Thoracic aorta (tissue), 2 donors: ENCODE data around the gene WNT5A. TPM values are rescaled to one million over a fixed set of nuclear protein-coding genes. Genes with fewer than 3 reads are reported as not detected.

Experiments used
- ATAC-seq: fragments of 150-250 bp; one replicate; pipeline ENCODE4 v1.8.0; 2017; ENCODE audit warnings: low read depth; ENCODE audit not compliant: insufficient number of reproducible peaks, low FRiP score
- DNase-seq: peaks from one replicate; pipeline ENCODE4 v3.0.0-alpha.2; 2020; ENCODE audit warnings: low spot score
- H3K27ac ChIP-seq, 2 donors: fragments of 200-600 bp; sonication (generic); 1 replicate in 1 of 2; 2 replicates in 1 of 2; pipeline ENCODE4 v1.5.1; 2016; ENCODE audit warnings: mild to moderate bottlenecking in 2 of 2, moderate library complexity in 2 of 2
- H3K27me3 ChIP-seq: fragments of 200-600 bp; sonication (generic); replicated peaks from 2 replicates; pipeline ENCODE4 v1.6.0; 2016; ENCODE audit warnings: mild to moderate bottlenecking; ENCODE audit not compliant: insufficient read depth
- H3K36me3 ChIP-seq: fragments of 200-600 bp; sonication (generic); one replicate; pipeline ENCODE4 v1.5.1; 2016
- H3K4me1 ChIP-seq, 2 donors: fragments of 200-600 bp; sonication (generic); 1 replicate in 1 of 2; 2 replicates in 1 of 2; pipeline versions ENCODE4 v1.5.1 to v1.6.0; 2016; ENCODE audit warnings: low read depth in 2 of 2, mild to moderate bottlenecking in 1 of 2; ENCODE audit not compliant: control insufficient read depth in 1 of 2
- H3K4me3 ChIP-seq: fragments of 200-600 bp; sonication (generic); 2 replicates; pipeline ENCODE4 v1.5.1; 2016; ENCODE audit warnings: mild to moderate bottlenecking
- H3K9me3 ChIP-seq: fragments of 200-600 bp; sonication (generic); 2 replicates; pipeline ENCODE4 v1.5.1; 2016
- CTCF ChIP-seq: fragments of 200-600 bp; sonication (generic); IDR thresholded peaks from one replicate; pipeline ENCODE4 v1.5.1; 2019; ENCODE audit warnings: antibody characterized with exemption
- total RNA-seq, 2 donors: library from RNA; depleted of rRNA; stranded (reverse); fragments of >200 nt; gene quantifications; one replicate each; pipeline versions ENCODE4 v1.1.0 to v1.2.3, GENCODE V29; 2016

Gene WNT5A
- total RNA-seq, 2 donors from 2014 or later: 5.4 to 6.5 TPM

GRCh38 chr3:55488398-55489055 is 1.4 kb upstream of the WNT5A start:
- H3K4me1 ChIP-seq: peaks cover 21 to 39% of the 10 kb centered on the region in 2 donors
- no peak for TF ChIP-seq CTCF
- DNase-seq (no peak), ATAC-seq (no peak)
- H3K27me3 ChIP-seq: peaks cover 15% of the 10 kb centered on the region
- peak overlapping the region; percentile 75 for H3K4me3 ChIP-seq
- no peak overlapping the region for H3K27ac ChIP-seq
- H3K9me3 ChIP-seq: no peaks in the 10 kb centered on the region
- H3K36me3 ChIP-seq: no peaks in the 10 kb centered on the region

GRCh38 chr3:55487381-55488241 is 505 bp upstream of the WNT5A start:
- Histone ChIP-seq H3K36me3 (no peaks in the 10 kb centered on the region), H3K27ac (no peak overlapping the region), H3K4me3 (peak overlapping the region; percentile 75), H3K9me3 (no peaks in the 10 kb centered on the region), H3K27me3 (peaks cover 15% of the 10 kb centered on the region), H3K4me1 (peaks cover 21 to 42% of the 10 kb centered on the region in 2 donors)
- TF ChIP-seq CTCF: no peak
- no peak for DNase-seq
- ATAC-seq: no peak

- Histone ChIP-seq H3K27me3 (peaks cover 15% of the 10 kb centered on the region), H3K4me3 (peak overlapping the region; percentile 75), H3K27ac (no peak overlapping the region), H3K4me1 (peaks cover 21 to 55% of the 10 kb centered on the region in 2 donors), H3K9me3 (no peaks in the 10 kb centered on the region), H3K36me3 (no peaks in the 10 kb centered on the region)
- DNase-seq (no peak), ATAC-seq (no peak)
- TF ChIP-seq CTCF: no peak
Measured at GRCh38 chr3:55486101-55486856, 827 bp downstream of the WNT5A start.

- ATAC-seq (no peak), DNase-seq (no peak)
- H3K27ac ChIP-seq: no peak overlapping the region
- no peaks in the 10 kb centered on the region for H3K36me3 ChIP-seq
- TF ChIP-seq CTCF: peak; percentile 84
- H3K4me3 ChIP-seq: peak overlapping the region; percentile 75
- H3K27me3 ChIP-seq: peaks cover 23% of the 10 kb centered on the region
- H3K4me1 ChIP-seq: peaks cover 21 to 62% of the 10 kb centered on the region in 2 donors
- H3K9me3 ChIP-seq: no peaks in the 10 kb centered on the region
Measured at GRCh38 chr3:55484801-55485791, 2.0 kb downstream of the WNT5A start.
